ENCODE results near the gene IL2RA. TPM values are rescaled to one million over a fixed set of nuclear protein-coding genes. Genes with fewer than 3 reads are reported as not detected.
"Not testable (repeated sequence)": the region's sequence is repeated elsewhere in the genome, so short reads cannot be mapped to it uniquely, and the experiment has no call there.

IL2RA gene
- total RNA-seq, 1 experiment from 2014 or later: not detected

DNA sequence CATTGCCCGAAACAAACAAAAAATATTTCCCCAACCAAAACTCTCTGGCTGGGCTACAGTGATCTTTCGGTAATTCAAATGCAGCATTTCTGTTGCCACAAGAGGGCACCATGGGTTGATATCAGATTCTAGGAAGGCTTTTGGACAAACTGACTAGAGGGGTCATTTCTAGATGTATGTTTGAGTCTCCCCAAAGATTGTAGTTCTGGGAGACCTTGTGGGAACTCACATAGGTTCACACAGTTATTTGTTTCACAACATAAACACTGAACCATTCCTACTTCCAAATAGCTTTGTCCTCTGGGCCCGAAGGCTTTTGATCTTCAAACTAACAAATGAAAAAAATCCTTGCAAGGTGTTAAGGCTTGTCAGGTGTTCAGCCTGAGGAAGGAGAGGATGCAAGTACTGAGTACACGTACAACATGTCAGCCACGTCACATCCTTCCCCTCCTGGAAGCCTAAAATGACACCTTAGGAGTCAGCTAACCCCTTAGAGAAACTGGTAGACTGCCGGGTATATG is 47.9 kb downstream of the IL2RA start:
- DNase-seq (ENCODE audit: low read depth): peak; percentile 41

DNA sequence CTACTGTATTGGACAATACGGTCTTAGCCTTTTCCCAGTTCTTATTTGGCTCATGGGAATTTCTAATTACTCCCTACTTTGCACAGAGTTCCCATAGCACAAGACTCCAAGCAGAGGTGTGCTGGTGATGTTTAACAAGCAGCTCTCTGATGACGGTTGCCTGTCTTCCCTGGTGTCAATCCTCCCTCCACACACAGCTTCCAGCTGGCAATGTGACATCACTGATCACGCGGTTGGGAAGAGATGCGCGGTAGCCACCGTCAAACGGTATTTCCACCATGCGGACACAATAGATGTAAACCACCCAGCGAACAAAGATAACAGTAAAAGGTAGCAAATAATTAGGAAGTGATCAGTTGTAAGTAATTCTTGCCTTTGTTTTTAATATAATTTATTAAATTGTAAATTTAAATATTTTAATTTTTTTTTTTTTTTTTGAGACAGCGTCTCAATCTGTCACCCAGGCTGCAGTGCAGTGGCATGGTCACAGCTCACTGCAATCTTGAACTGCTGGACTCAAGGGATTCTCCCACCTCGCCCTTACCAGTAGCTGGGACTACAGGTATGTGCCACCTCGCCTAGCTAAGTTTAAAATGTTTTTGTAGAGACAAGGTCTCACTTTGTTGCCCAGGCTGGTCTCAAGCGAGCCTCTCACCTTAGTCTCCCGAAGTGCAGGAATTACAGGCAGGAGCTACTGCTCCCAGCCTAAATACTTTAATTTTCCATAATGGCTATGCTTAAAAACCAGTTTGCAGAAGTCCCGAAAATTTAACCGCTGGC is 48.6 kb downstream of the IL2RA start:
- no peak for DNase-seq (ENCODE audit: low read depth)

DNA sequence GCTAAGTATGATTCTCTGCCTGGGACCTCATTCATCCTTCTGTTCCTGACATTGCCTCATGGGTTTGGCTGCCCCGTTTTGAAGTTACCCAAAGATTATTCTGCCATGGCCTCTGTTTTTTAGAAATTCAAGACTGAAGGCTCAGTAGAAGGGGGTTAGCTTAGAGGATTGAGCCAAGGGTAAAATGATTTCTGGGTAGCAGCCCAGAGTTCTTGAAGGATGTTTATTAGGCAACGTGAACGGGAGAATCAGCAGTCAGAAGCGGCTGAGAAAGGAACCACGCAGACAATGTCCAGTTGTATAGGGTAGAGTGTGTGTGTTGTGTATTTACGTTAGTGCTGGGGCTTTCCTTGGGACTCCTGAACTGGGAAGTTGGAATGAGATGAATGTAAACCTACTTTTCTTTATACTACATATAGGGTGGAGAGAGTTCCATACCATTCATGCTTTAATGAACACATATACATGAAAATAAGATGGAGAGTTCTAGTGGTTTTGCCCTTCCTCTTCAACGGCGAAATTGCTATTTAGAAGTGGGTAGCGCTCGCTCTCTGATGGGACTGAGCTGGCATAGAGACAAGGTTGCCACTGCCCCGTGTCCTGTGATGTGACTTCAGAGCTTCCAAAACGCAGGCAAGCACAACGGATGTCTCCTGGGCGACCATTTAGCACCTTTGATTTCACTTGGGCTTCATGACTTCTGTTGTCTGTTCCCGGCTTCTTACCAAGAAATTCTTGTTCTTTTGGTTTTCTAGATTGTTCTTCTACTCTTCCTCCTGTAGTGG is 49.9 kb downstream of the IL2RA start:
- DNase-seq (ENCODE audit: low read depth): no peak

DNA sequence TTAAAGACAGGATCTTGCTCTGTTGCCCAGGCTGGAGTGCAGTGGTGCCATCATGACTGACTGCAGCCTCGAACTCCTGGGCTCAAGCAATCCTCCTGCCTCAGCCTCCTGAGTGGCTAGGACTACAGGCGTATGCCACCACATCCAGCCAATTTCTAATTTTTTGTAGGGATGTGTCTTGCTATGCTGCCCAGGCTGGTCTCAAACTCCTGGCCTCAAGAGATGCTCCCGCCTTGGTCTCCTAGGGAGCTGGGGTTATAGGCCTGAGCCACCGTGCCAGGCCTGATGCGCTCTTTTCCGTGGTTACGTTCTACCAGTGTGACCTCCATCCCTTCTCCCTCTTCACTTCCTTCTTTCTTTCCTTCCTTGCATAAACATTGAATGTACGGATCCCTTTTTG is 50.6 kb downstream of the IL2RA start:
- no peak for DNase-seq (ENCODE audit: low read depth)

DNA sequence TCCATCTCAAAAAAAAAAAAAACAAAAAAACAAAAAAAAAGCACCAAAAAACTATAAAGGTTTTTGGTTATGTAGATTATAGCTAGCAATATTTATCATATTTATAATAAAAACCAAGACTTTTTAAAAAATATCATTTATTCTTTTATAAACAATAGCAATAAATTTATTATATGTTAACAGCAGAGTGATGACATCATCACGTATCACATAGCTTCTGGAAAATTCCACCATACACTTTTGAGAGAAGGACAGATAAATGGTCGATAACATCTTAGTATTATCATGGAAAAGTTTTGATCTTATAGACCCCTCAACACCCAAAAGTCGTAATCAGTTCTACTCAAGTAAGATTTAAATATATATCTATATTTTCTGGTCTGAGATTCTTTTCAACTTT is 51.6 kb downstream of the IL2RA start:
- no peak for DNase-seq (ENCODE audit: low read depth)

DNA sequence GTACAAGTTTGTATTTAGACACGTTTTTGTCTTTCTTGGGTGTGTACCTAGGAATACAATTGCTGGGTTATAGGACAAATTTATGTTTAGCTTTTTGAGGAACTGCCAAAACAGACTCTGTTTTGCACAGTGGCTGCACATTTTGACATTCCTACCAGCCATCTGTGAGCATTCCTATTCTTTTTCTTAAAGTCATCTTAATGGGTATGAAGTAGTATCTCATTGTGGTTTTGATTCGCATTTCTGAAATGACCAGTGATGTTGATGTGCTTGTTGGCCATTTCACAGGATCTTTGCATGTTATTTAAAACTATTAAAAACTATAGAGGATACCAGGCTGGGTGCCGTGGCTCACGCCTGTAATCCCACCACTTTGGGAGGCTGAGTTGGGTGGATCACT is 52.2 kb downstream of the IL2RA start:
- DNase-seq (ENCODE audit: low read depth): no peak

DNA sequence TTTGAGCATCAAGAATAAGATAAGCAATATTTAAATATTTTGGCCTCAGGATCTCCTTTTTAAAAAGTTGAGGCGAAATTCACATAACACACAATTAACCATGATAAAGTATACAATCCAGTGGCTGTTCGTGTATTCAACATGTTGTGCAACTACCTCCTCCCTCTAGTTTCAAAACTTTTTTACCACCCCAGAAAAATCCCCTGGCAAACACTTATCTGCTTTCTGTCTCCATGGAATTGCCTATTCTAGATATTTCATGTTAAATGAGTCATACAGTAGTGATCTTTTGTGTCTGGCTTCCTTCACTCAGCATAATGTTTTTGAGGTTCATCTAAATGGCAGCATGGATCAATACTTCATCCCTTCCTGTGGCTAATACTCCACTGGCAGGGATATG is 53.0 kb downstream of the IL2RA start:
- DNase-seq (ENCODE audit: low read depth): peak; percentile 20

DNA sequence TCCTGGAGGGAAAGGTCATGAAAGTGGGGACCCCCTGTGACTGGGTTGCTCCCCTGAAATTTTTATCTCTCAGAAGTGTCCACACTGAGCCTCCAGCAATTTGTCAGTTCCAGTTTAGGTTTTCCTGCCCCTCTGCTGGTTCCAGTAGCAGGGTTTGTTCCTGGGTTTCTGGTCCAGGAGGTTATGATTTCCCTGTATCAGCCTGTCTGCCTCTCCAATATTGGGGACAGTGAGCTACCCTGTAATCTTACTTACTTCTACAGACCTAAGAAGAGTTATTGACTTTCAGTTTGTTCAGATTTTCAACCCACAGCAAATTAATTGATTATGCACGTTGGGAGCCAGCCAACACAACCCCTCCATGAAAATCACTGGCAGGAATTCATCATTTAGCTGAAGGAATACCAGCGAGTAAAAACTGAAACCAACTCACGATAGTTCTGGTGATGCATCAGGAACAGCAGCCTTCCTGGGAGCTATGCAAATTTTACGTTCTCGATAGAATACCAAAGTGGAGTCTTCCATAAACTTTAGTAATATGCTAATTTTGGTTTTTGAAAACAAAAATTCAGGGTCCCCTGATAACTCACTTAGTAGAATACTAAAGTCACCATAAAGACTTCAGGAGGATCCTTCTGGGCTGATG is 53.5 kb downstream of the IL2RA start:
- DNase-seq (ENCODE audit: low read depth): no peak

DNA sequence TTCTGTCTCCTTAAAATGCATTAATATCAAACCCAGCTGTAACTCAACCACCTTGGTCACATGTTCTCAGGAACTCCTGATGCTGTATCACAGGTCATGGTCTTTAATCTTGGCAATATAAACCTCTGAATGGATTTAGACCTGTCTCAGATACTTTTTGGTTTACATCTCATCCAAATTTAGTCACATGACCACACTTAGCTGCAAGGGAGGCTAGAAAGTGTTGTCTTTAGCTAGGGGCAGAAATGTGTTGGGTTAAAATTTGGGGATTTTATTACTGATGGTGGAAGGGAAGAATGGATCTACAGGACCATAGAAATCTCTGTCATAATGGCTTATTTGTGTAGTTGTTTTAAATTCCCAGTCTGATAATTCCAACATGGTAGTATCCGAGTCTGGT is 55.2 kb downstream of the IL2RA start:
- no peak for DNase-seq (ENCODE audit: low read depth)

DNA sequence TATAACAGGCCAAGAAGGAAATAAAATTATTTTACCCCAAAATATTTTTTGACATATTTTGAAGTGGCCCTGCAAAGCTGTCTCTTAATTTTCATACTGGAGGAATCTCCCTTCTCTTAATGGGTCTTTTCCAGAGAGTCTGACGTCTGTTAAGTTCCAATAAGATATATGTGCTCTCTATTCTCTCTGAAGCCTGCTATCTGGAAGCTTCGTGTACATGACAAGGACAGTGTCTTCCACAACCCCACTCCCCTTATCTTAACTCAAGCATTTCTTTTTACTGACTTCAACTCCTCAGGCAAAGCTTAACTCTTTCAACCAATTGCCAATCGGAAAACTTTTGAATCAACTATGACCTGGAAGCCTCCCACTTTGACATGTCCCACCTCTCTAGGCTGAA is 55.6 kb downstream of the IL2RA start:
- DNase-seq (ENCODE audit: low read depth): no peak

DNA sequence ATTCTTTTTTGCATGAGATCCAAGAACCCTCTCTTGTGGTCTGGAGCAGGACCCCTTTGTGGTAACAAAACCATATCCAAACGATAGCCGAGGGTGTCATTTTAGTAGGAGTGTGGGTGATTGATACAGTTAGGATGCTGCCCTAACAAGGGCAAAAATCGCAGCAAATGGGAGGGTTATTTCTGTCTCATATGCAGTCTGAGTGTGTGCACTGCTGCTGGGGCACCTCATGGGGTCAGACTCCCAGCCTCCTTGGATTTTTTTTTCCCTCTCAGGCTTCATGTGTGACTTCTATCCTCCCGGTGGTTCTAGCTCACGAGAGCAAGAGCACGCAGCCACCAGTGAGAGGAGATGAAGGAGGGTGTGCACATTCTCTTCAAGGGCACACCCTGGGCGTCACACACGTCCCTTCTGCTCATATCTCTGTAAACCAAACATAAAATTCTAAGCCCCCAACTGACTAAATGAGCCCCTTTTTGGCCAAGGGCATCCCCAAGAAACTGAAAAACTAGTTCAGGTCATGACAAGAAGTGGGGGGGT is 56.2 kb downstream of the IL2RA start:
- DNase-seq (ENCODE audit: low read depth): no peak

DNA sequence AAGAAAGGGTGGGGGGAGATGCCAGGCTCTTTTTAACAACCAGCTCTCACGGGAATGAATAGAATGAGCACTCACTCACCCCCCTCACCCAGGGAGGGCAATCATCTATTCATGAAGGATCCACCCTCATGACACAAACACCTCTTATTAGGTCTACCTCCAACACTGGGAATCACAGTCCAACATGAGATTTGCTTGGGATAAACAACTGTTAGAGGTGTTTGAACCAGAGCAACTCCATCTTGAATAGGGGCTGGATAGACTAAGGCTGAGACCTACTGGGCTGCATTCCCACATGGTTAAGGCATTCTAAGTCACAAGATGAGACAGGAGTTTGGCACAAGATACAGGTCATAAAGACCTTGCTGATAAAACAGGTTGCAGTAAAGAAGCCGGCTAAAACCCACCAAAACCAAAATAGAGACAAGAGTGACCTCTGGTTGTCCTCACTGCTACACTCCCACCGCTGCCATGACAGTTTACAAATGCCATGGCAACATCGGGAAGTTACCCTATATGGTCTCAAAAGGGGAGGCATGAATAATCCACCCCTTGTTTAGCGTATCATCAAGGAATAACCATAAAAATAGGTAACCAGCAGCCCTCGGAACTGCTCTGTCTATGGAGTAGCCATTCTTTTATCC is 56.9 kb downstream of the IL2RA start:
- DNase-seq (ENCODE audit: low read depth): not testable (repeated sequence)

DNA sequence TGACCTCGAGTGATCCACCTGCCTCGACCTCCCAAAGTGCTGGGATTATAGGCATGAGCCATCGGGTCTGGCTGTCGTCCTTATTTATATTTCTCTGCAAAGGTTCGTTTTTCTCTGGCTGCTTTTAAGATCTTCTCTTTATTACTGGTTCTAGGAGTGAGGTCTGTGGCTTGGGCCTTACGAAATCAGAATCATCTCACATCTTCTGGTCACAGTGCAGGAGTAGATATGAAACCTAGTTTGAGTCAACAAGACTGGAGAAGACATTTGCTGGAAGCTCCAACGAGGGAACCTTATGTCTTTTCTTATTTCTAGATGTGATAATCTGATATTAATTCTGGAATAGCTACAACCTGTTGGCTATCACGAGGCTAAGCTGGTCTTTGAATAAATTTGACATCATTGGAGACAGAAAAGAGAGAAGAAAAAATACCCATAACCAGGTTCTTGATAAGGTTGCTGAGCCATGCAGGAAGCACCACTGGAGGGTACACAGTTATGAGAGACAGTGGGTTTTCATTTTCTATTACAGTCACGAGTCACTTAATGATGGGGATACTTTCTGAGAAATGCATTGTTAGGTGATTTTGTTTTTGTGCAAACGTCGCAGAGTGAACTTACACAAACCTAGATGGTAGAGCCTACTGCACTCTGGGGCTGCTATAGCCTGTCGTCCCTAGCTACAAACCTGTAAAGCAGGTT is 59.2 kb downstream of the IL2RA start:
- DNase-seq (ENCODE audit: low read depth): no peak

DNA sequence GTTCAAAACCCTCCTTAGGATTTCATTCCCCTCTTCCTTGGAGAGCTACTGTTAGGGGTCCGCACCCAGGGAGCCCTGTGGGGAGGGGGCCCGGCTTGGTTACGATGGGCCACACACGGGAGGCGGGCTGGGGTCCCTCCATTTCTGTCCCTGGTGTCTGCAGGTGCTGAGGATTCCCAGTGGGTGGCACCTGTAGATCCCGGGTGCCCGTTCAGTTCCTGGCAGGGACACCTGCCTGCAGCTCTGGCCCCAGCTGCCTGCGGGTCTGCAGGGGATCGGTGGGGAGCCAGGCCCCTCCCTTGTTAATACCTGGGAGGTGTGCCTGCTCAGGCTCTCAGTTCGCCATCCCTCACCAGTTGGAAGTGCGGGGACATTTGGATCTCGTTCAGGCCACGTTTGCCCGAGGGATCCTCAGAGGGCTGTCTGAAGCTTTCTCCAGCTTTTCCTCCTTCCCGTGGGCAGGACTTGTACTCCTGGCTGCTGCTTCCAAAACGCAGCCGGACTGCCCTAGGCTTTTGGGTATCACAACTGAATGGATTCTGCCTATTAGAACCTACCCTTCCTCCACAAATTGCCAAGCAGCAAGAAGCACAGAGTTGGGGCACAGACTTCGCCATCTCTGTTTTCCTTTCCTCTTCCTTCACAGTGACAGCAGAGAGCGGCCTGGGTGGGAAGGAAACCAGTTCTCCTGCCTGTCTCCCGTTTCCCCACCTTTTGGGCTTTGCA is 62.6 kb downstream of the IL2RA start:
- no peak for DNase-seq (ENCODE audit: low read depth)

DNA sequence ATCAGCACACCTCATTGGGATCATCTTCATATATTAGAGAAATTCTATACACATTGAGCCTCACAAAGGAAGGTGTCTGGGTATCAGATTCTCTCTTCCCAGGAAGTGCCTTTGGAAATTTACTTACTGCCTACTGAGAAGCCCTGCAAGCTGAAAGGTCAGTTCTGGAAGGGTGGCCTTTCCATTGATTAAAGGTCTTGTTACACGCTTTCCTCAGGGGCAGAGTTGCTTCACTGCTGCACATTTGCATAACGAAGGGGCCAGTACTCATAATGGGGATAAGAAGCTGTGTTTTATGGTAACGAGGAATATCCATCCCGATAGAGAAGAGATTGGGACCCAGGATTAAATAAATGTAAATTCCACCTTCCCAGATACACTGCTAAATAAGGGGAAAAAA is 65.5 kb downstream of the IL2RA start:
- DNase-seq (ENCODE audit: low read depth): no peak

DNA sequence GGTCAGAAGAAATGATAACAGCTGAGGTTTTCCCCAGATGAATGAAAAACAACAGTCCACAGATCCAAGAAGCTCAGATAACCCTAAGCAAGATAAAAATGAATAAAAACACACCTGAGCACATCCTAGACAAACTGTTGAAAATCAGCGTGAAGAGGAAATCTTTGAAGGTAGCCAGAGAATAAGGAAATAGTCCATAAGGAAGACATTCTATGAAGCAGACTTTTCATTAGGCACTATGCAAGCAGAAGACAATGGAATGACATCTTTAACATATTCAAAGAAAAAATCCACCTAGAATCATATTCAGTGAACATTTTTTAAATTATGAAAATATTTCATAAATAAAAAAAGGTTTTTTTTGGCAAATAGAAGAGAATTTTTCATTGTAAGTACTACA is 69.8 kb downstream of the IL2RA start:
- DNase-seq (ENCODE audit: low read depth): no peak

DNA sequence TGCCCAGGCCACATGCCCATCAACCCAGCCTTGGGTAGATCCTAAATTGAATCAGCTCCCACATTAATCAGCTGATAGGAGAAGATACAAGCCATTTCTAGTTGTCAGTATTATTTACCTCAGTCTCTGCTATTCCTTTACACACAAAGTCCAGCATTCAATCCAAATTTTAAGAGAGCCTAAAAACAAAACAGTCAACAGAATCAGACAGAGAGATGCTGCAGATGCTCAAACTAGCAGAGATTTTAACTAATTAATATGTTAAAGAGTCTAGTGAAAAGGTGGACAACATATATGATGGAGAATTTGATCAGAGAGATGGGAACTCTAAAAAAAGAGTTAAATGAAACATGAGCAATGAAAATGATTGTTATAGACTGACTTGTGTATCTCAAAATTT is 70.5 kb downstream of the IL2RA start:
- DNase-seq (ENCODE audit: low read depth): no peak

DNA sequence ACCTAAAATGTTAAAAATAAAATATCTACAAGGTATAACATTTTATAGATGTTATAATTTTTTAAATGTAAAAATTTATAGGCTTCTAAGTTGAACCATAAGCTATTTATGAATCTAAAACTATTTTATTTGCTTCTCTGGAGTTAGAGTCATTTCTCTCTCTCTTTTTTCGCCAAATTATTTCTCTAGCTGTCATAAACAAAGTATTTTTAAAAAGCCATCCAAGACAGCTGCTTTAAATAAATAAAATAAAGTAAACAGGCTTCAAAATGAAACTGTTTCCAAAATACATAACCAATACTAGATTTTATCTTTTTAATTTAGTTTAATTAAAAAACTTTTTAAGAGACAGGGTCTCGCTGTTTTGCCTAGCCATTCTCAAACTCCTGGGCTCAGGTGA is 72.4 kb downstream of the IL2RA start:
- DNase-seq (ENCODE audit: low read depth): no peak

DNA sequence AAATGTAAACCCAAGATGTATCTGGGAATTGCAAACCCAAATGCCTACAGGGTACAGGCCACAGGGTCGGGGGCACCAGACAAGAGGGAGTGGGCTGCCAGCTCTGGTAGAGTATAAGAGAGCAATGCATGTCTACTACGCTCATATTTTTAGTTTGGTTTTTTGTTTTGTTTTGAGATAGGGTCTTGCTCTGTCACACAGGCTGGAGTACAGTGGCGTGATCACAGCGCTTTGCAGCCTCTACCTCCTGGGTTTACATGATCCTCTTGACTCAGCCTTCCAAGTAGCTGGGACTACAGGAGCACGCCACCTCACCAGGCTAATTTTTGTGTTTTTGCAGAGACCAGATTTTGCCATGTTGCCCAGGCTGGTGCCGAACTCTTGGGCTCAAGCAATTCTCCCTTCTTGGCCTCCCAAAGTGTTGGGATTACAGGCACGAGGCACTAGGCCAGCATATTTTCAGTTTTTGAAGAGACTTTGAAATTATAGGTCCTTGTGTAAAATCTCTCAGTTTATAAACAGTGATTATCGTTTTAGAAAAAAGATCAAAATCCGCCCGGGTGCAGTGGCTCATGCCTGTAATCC is 73.7 kb downstream of the IL2RA start:
- no peak for DNase-seq (ENCODE audit: low read depth)

DNA sequence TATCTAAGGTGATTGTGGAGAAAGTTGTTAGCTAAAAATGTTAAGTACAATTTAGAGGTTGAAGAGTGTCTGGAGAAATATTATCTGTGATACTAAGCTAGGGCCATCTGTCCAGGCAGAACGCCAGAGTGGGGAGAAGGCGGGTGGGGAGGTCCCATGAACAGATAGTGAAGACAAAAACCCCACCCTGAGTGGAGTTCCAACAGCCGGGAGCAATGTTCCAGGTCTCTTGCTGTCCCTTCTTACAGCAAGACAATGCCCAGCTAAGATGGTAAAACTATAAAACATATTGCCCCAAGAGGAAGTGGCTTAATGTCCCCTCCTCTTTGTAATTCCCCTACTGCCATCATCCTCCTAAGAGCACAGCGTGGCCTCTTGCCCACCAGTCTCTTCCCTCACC is 74.4 kb downstream of the IL2RA start:
- DNase-seq (ENCODE audit: low read depth): no peak
